ENCODE measurements around the gene AIG1. TPM values are rescaled to one million over a fixed set of nuclear protein-coding genes. Genes with fewer than 3 reads are reported as not detected.

Gene AIG1
- total RNA-seq, 3 donors from 2014 or later: 18.5 to 21.5 (median 21.0) TPM

GRCh38 chr6:143270026-143270425 lies 209.3 kb downstream of the AIG1 start:
- Histone ChIP-seq H3K9me3 (no peaks in the 10 kb centered on the region), H3K4me3 (no peak overlapping the region), H3K36me3 (ENCODE audit: low read depth) (no peaks in the 10 kb centered on the region), H3K4me1 (ENCODE audit: low read depth) (no peaks in the 10 kb centered on the region)
- ATAC-seq (no peak), DNase-seq (no peak)
- intact Hi-C loops (cut with DNase I, micrococcal nuclease): no loop called here
- TF ChIP-seq CTCF (IDR thresholded peaks at IDR 0.05): no peak

- no peaks in the 10 kb centered on the region for H3K36me3 ChIP-seq (ENCODE audit: low read depth)
- no peaks in the 10 kb centered on the region for H3K4me1 ChIP-seq (ENCODE audit: low read depth)
- H3K4me3 ChIP-seq: no peak overlapping the region
- intact Hi-C loops (cut with DNase I, micrococcal nuclease): no loop called here
- ATAC-seq: no peak
- peak in 1 of 3 donors; percentile 18 for DNase-seq
- TF ChIP-seq CTCF (IDR thresholded peaks at IDR 0.05): no peak
- no peaks in the 10 kb centered on the region for H3K9me3 ChIP-seq
Observed at GRCh38 chr6:143271024-143271423, 210.3 kb downstream of the AIG1 start.

DNA sequence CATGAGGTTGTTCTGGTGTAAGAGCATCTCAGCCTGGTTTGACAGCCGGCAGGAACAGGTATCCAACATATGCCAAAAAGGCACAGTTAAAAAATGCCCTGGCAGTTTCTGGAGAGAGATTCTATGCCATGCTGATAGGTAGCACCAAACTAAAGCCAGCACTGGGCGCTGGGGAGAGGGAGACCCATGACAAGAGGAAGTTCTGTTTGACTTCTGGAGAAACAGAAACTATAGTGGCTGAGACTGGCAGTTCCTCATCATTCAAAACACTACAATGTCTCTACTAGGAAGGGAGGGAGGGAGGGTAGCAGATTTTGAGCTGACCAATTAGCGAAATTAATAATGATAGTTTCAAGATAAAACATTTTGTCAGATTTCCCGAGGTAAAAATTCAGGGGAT lies 215.7 kb downstream of the AIG1 start:
- no peak for TF ChIP-seq CTCF (IDR thresholded peaks at IDR 0.05)
- no peak overlapping the region for H3K4me3 ChIP-seq
- DNase-seq: no peak
- peak; percentile 21 for ATAC-seq
- intact Hi-C loops (cut with DNase I, micrococcal nuclease): no loop called here
- no peaks in the 10 kb centered on the region for H3K4me1 ChIP-seq (ENCODE audit: low read depth)
- H3K9me3 ChIP-seq: no peaks in the 10 kb centered on the region
- H3K36me3 ChIP-seq (ENCODE audit: low read depth): no peaks in the 10 kb centered on the region

DNA sequence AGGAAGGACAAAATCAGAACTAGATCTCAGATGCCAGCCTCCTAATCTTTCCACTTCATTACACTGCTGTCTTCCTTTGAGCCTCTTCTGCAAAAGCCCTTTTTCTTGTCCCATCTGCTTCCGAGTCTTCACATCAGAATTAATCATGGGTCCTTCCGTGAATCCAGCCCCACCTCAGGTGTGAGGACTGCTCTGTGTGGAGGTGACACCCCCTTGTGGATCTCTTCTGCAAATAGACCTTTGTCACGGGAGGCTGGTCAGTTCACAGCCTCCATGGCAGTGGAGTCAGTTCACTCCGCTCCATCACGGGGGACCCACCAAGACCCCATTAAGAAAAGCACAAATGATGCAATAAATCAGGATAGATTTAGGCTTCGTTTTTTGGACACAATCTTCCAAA lies 218.7 kb downstream of the AIG1 start:
- no peaks in the 10 kb centered on the region for H3K4me1 ChIP-seq (ENCODE audit: low read depth)
- TF ChIP-seq CTCF (IDR thresholded peaks at IDR 0.05): no peak
- intact Hi-C loops (cut with DNase I, micrococcal nuclease): no loop called here
- H3K36me3 ChIP-seq (ENCODE audit: low read depth): no peaks in the 10 kb centered on the region
- H3K4me3 ChIP-seq: no peak overlapping the region
- DNase-seq: peak in 1 of 3 donors; percentile 23
- H3K9me3 ChIP-seq: no peaks in the 10 kb centered on the region
- ATAC-seq: peak; percentile 48

- no peak for TF ChIP-seq CTCF (IDR thresholded peaks at IDR 0.05)
- DNase-seq (no peak), ATAC-seq (no peak)
- intact Hi-C loops (cut with DNase I, micrococcal nuclease): no loop called here
- H3K4me3 ChIP-seq: no peak overlapping the region
- no peaks in the 10 kb centered on the region for H3K9me3 ChIP-seq
- no peaks in the 10 kb centered on the region for H3K36me3 ChIP-seq (ENCODE audit: low read depth)
- no peaks in the 10 kb centered on the region for H3K4me1 ChIP-seq (ENCODE audit: low read depth)
Observed at GRCh38 chr6:143283887-143284645, 223.4 kb downstream of the AIG1 start.
